HCT116 (cell line): ENCODE measurements around the gene COL3A1.

Experiments
- CBX3 ChIP-seq: IDR thresholded peaks from 2 replicates; pipeline ENCODE4 v1.6.1; 2012; ENCODE audit warnings: low read depth
- CEBPB ChIP-seq: IDR thresholded peaks from 2 replicates; pipeline ENCODE4 v1.6.1; 2012; ENCODE audit warnings: low read depth
- EZH2 ChIP-seq: fragments of 200-600 bp; sonication (generic); IDR thresholded peaks from 2 replicates; pipeline ENCODE4 v1.6.1; 2017; ENCODE audit warnings: antibody characterized with exemption, mixed run types
- EZH2phosphoT487 ChIP-seq: fragments of 200-600 bp; IDR thresholded peaks from 2 replicates; pipeline ENCODE4 v1.6.1; 2018; ENCODE audit warnings: antibody characterized with exemption, borderline replicate concordance
- POLR2A ChIP-seq: IDR thresholded peaks from 2 replicates; pipeline ENCODE4 v1.7.0; 2011; ENCODE audit warnings: borderline replicate concordance; ENCODE audit not compliant: insufficient read depth, insufficient read length; ENCODE audit errors: extremely low read depth
- POLR2AphosphoS5 ChIP-seq: IDR thresholded peaks from 2 replicates; pipeline ENCODE4 v1.6.1; 2011; ENCODE audit warnings: mild to moderate bottlenecking, low read depth, low read length, moderate library complexity
- RAD21 ChIP-seq: IDR thresholded peaks from 2 replicates; pipeline ENCODE4 v1.6.1; 2012; ENCODE audit warnings: low read depth, mild to moderate bottlenecking
- SP1 ChIP-seq: IDR thresholded peaks from 2 replicates; pipeline ENCODE4 v1.6.1; 2012; ENCODE audit warnings: low read depth
- YY1 ChIP-seq: IDR thresholded peaks from 2 replicates; pipeline ENCODE4 v1.6.1; 2011; ENCODE audit warnings: low read length, low read depth, moderate library complexity, mild to moderate bottlenecking; ENCODE audit not compliant: insufficient replicate concordance; ENCODE audit errors: extremely low read depth
- TF ChIP-seq, protein P1 (sequence below), 3 experiments: fragments of 200-600 bp in 1 of 3; sonication (generic) in 1 of 3; IDR thresholded peaks in 2 of 3; conservative IDR thresholded peaks in 1 of 3; 2 replicates each; pipeline ENCODE4 v1.5.1; 2012 to 2017; ENCODE audit warnings: low read depth in 2 of 3, low read length in 2 of 3, antibody characterized with exemption in 1 of 3, borderline replicate concordance in 1 of 3, control low read depth in 1 of 3, mild to moderate bottlenecking in 1 of 3, mixed read lengths in 1 of 3, mixed run types in 1 of 3, moderate library complexity in 1 of 3; ENCODE audit not compliant: insufficient read depth in 1 of 3
- TF ChIP-seq, protein P2 (sequence below): IDR thresholded peaks from 2 replicates; pipeline ENCODE4 v1.6.1; 2012

DNA sequence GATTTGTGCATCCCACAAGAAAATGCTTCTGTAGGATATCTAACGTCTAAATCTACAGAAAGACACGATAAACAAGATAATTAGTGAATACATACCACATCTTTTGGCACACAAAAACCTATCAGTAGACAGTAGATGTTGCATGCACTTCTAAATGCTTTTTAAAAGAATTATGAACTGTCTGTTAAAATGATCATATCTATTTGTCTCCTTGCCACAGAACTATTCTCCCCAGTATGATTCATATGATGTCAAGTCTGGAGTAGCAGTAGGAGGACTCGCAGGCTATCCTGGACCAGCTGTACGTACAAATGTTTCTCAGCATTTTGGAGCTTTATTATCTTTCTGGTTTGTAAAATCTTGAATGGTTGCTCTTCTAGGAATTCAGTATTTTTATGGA is 12.7 kb downstream of the COL3A1 start:
- TF ChIP-seq CEBPB (no peak), SP1 (no peak), RAD21 (no peak), CBX3 (no peak), EZH2 (no peak), EZH2phosphoT487 (no peak), POLR2A (no peak), POLR2AphosphoS5 (no peak), YY1 (no peak)
- TF ChIP-seq, protein P1, sequence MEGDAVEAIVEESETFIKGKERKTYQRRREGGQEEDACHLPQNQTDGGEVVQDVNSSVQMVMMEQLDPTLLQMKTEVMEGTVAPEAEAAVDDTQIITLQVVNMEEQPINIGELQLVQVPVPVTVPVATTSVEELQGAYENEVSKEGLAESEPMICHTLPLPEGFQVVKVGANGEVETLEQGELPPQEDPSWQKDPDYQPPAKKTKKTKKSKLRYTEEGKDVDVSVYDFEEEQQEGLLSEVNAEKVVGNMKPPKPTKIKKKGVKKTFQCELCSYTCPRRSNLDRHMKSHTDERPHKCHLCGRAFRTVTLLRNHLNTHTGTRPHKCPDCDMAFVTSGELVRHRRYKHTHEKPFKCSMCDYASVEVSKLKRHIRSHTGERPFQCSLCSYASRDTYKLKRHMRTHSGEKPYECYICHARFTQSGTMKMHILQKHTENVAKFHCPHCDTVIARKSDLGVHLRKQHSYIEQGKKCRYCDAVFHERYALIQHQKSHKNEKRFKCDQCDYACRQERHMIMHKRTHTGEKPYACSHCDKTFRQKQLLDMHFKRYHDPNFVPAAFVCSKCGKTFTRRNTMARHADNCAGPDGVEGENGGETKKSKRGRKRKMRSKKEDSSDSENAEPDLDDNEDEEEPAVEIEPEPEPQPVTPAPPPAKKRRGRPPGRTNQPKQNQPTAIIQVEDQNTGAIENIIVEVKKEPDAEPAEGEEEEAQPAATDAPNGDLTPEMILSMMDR (IDR thresholded peaks at IDR 0.05 in 2 of 3, conservative IDR thresholded peaks at IDR 0.05 in 1 of 3; ENCODE audit: borderline replicate concordance in 1 of 3, insufficient read depth in 1 of 3, low read depth in 2 of 3, low read length in 2 of 3): no peak
- TF ChIP-seq, protein P2, sequence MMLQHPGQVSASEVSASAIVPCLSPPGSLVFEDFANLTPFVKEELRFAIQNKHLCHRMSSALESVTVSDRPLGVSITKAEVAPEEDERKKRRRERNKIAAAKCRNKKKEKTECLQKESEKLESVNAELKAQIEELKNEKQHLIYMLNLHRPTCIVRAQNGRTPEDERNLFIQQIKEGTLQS: no peak
